Gastrocnemius medialis (tissue), 4 donors: ENCODE data around the gene DAPK3.

Source experiments
- POLR2A ChIP-seq, 2 donors: fragments of 450-650 bp; IDR thresholded peaks; one replicate each; pipeline ENCODE4 v1.6.1; 2017; ENCODE audit warnings: antibody characterized with exemption in 2 of 2, mild to moderate bottlenecking in 2 of 2, moderate library complexity in 2 of 2
- TF ChIP-seq, protein P1 (sequence below), 5 experiments: fragments of 450-650 bp in 3 of 5; fragments of 200-600 bp in 2 of 5; sonication (generic) in 2 of 5; IDR thresholded peaks in 4 of 5; conservative IDR thresholded peaks in 1 of 5; 1 replicate in 4 of 5; 2 replicates in 1 of 5; pipeline ENCODE4 v1.5.1; 2016 to 2019; ENCODE audit warnings: antibody characterized with exemption in 5 of 5, mild to moderate bottlenecking in 3 of 5, moderate library complexity in 3 of 5

- TF ChIP-seq, protein P1, sequence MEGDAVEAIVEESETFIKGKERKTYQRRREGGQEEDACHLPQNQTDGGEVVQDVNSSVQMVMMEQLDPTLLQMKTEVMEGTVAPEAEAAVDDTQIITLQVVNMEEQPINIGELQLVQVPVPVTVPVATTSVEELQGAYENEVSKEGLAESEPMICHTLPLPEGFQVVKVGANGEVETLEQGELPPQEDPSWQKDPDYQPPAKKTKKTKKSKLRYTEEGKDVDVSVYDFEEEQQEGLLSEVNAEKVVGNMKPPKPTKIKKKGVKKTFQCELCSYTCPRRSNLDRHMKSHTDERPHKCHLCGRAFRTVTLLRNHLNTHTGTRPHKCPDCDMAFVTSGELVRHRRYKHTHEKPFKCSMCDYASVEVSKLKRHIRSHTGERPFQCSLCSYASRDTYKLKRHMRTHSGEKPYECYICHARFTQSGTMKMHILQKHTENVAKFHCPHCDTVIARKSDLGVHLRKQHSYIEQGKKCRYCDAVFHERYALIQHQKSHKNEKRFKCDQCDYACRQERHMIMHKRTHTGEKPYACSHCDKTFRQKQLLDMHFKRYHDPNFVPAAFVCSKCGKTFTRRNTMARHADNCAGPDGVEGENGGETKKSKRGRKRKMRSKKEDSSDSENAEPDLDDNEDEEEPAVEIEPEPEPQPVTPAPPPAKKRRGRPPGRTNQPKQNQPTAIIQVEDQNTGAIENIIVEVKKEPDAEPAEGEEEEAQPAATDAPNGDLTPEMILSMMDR (IDR thresholded peaks at IDR 0.05 in 4 of 5, conservative IDR thresholded peaks at IDR 0.05 in 1 of 5): no peak
- no peak for TF ChIP-seq POLR2A (IDR thresholded peaks at IDR 0.05)
These were observed 60.8 kb downstream of the DAPK3 start for GRCh38 chr19:3910105-3910504.
